Fibroblast of pulmonary artery (primary cell): Measurements from ENCODE around the gene TNK1.
A peak's percentile ranks its signal among the peaks of the same experiment; 100 is the strongest.
"Not testable (repeated sequence)": the region's sequence is repeated elsewhere in the genome, so short reads cannot be mapped to it uniquely, and the experiment has no call there.

ENCODE experiments used
- DNase-seq: peaks from one replicate; pipeline ENCODE4 v3.0.0-alpha.2; 2010; ENCODE audit warnings: low read depth
- H3K4me3 ChIP-seq: replicated peaks from 2 replicates; pipeline ENCODE4 v1.5.1; 2011; ENCODE audit warnings: low read depth, mild to moderate bottlenecking, control low read depth, low read length, moderate library complexity
- CTCF ChIP-seq: IDR thresholded peaks from 2 replicates; pipeline ENCODE4 v1.5.1; 2011; ENCODE audit warnings: mild to moderate bottlenecking, control low read depth, low read length, inconsistent platforms; ENCODE audit errors: missing control alignments

Gene TNK1

GRCh38 chr17:7367918-7368598, 12.8 kb upstream of the TNK1 start:
- H3K4me3 ChIP-seq: no peak overlapping the region
- no peak for DNase-seq
- TF ChIP-seq CTCF: no peak

GRCh38 chr17:7368599-7368994, 12.3 kb upstream of the TNK1 start:
- not testable (repeated sequence) for H3K4me3 ChIP-seq

GRCh38 chr17:7369825-7370224, 11.1 kb upstream of the TNK1 start:
- no peak for TF ChIP-seq CTCF
- DNase-seq: no peak
- H3K4me3 ChIP-seq: no peak overlapping the region

More at GRCh38 chr17:7368599-7368994, 12.3 kb upstream of the TNK1 start:
- DNase-seq: not testable (repeated sequence)

GRCh38 chr17:7370853-7371252, 10.0 kb upstream of the TNK1 start:
- H3K4me3 ChIP-seq: no peak overlapping the region
- no peak for TF ChIP-seq CTCF
- no peak for DNase-seq

- no peak for DNase-seq
- no peak for TF ChIP-seq CTCF
- no peak overlapping the region for H3K4me3 ChIP-seq
Observed at GRCh38 chr17:7374353-7374752, 6.5 kb upstream of the TNK1 start.

GRCh38 chr17:7379134-7379533, 1.8 kb upstream of the TNK1 start:
- no peak for TF ChIP-seq CTCF
- no peak overlapping the region for H3K4me3 ChIP-seq
- DNase-seq: no peak

GRCh38 chr17:7380321-7380720, 568 bp upstream of the TNK1 start:
- H3K4me3 ChIP-seq: peak overlapping the region; percentile 35
- DNase-seq: peak; percentile 50
- no peak for TF ChIP-seq CTCF

GRCh38 chr17:7382901-7383300, 2.0 kb downstream of the TNK1 start:
- TF ChIP-seq CTCF: no peak
- no peak overlapping the region for H3K4me3 ChIP-seq
- DNase-seq: no peak
